ENCODE measurements around the gene CYP2R1.
"Not testable (repeated sequence)": the region's sequence is repeated elsewhere in the genome, so short reads cannot be mapped to it uniquely, and the experiment has no call there.

CYP2R1 gene

GRCh38 chr11:14891143-14892035 lies 642 bp downstream of the CYP2R1 start:
- FAIRE-seq = no peak

DNA sequence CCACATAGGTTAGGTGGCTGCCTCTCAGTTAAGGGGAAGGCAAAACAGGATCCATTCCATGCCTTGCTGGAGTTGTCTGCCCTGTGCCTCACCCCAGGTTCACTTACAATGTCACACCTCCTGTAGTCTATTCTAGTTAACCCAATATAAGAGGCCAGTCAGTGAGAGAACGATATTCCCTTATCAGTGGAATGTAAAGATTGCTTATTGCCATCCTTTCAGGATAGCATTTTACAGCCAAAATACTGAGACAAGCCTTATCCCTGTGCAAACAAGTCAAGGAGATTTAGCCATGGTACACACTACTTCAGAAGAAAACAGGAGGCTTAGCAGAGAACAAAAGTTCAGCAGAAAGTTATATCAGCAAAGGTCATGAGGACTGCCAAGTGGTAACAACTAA lies 5.5 kb downstream of the CYP2R1 start:
- no peak for FAIRE-seq

DNA sequence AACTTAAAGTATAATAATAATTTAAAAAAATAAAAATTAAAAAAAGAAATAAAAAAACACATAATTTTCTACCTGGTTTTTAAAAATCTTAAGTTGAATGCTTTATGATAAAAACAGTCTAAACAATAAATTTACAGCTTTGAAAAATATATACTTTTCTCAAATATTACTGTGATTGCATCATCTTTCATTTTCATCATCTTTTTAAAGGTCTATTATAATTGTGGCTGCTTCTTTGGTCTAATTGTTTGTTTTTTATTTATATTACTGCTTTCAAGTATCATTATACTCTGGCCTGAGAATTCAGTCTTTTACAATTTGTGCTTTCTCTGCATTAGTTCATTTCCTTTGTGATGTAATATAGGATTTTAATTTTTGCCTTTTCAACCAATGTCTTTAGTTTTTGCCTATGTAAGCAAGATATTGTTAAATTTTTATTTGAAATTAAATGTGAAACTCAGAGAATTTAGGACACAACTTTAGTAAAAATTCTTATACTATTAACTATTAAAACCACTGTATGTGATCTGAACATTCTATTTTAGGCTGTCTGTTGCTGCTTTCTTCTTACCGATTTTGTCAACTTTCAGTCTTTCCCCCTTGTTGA lies 7.3 kb downstream of the CYP2R1 start:
- FAIRE-seq = no peak

DNA sequence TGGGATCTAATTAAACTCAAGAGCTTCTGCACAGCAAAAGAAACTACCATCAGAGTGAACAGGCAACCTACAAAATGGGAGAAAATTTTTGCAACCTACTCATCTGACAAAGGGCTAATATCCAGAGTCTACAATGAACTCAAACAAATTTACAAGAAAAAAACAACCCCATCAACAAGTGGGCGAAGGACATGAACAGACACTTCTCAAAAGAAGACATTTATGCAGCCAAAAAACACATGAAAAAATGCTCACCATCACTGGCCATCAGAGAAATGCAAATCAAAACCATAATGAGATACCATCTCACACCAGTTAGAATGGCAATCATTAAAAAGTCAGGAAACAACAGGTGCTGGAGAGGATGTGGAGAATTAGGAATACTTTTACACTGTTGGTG lies 8.3 kb downstream of the CYP2R1 start:
- not testable (repeated sequence) for FAIRE-seq

- no peak for FAIRE-seq
These were observed 9.8 kb downstream of the CYP2R1 start for GRCh38 chr11:14882196-14882595.

GRCh38 chr11:14881576-14882193 lies 10.3 kb downstream of the CYP2R1 start:
- no peak for FAIRE-seq

- FAIRE-seq = no peak
These were observed 16.9 kb downstream of the CYP2R1 start for GRCh38 chr11:14875163-14875562.

- no peak for FAIRE-seq
These were observed 18.4 kb downstream of the CYP2R1 start for GRCh38 chr11:14873632-14874031.

- no peak for FAIRE-seq
These were observed 20.0 kb downstream of the CYP2R1 start for GRCh38 chr11:14872032-14872431.

DNA sequence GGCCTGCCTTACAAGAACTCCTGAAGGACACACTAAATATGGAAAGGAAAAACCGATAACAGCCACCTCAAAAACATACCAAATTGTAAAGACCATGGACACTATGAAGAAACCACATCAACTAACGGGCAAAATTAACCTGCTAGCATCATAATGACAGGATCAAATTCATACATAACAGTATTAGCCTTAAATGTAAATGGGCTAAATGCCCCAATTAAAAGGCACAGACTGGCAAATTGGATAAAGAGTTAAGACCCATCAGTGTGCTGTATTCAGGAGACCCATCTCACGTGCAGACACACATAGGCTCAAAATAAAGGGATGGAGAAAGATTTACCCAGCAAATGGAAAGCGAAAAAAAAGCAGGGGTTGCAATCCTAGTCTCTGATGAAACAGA lies 28.3 kb downstream of the CYP2R1 start:
- FAIRE-seq = not testable (repeated sequence)

DNA sequence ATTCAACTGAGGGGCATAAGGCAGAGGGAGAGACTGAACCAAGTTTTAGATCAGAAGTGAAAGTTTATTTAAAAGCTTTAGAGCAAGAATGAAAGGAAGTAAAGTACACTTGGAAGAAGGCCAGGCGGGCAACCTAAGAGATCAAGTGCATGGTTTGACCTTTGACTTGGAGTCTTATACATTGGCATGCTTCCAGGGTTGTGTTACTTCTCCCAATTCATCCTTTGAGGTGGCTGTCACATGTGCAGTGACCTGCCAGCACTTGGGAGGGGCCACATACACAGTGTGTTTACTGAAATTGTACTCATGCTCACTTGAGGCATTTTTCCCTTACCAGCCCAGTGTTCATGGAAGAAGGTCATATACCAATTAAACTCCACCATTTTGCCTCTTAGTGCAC lies 30.4 kb downstream of the CYP2R1 start:
- FAIRE-seq = no peak

DNA sequence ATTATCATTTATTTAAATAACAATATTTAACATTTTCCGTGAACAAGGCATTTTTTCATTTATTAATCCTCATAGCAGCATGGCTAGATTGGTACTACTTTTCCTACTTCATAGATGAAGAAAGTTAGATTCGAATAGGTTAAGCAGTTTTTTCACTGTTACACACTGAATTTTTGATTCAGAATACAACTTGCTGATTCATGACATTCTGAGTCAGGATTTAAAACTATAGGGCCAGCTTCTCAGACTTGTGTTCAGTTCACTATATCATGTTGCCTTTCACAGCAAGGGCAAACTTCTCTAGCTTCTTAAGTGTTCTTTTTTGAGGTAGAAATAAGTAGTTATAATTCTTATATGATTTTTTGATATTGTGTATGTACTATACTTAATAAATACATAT lies 31.5 kb downstream of the CYP2R1 start:
- FAIRE-seq = no peak

DNA sequence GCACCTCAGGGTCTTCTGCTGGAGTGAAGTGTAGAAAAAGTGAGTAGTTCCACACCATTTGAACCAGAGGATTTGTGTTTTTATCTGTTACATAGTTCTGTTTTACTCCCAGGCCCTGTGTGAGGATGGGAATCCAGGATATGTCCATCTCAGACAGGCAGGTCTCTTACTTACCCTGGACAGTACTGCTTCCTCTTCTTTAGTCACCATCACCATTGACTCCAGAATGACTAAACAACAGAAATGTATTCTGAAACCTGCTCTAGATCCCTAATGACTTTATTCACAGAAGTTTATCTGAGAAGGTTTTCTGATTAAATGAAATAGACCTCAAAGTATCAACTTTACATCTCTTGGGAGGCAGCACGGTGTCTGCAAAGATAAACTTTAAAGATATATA lies 33.6 kb downstream of the CYP2R1 start:
- FAIRE-seq = no peak

- FAIRE-seq = no peak
These were observed 34.4 kb downstream of the CYP2R1 start for GRCh38 chr11:14857621-14858020.

DNA sequence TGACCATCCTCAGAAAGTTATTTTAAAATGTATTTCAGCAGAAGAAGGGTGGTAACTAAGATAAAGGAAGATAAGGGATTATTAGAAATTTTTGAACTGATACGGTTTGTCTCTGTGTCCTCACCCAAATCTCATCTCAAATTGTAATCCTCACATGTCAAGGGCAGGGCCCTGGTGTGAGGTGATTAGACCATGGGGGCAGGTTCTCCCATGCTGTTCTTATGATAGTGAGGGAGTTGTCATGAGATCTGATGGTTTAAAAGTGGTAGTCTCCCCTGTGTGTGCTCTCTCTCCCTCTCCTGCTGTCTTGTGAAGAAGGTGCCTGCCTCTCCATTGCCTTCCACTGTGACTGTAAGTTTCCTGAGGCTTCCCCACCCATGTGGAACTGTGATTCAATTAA lies 36.1 kb downstream of the CYP2R1 start:
- no peak for FAIRE-seq

DNA sequence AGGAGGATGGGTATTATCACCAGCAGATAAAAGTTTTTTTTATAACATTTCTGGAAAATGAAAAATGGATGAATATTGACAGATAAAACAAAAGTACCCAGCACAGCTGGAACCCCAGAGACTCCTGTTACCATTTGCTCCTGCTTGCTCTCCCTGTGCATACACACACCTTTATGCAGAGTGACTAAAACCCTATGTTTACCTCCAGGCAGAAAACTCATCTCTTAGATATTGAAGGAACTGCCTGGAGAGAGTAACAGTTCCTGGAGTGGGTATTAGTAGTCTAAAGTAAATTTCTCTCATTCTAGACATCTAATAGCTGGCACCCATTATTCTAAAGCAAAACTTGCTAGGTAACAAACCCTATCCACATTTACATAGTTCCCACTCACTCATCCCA lies 38.0 kb downstream of the CYP2R1 start:
- FAIRE-seq = no peak

- FAIRE-seq = no peak
These were observed 39.4 kb downstream of the CYP2R1 start for GRCh38 chr11:14852571-14853177.

DNA sequence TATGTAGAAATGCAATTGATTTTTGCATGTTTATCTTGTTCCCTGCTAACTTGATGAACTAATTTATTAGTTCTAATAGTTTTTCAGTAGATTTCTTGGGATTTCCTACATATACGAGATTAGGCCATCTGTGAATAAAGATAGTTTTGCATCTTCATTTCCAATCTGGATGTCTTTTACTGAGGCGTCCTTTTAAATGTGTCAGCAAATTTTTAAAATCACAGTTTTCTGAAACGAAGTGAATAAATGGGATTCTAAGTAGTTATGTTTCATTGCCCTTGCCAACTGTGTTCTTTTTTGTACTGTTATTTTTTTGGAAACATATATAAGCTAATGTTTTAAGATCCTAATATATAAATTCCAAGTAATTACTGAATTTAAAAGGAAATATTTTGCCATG lies 50.0 kb downstream of the CYP2R1 start:
- FAIRE-seq = no peak

GRCh38 chr11:14835496-14836492 lies 56.2 kb downstream of the CYP2R1 start:
- FAIRE-seq = peak; percentile 18

All from colon (tissue), 2 donors.